Adipose tissue (tissue), 3 donors: ENCODE results near the gene IMMP2L. TPM values are rescaled to one million over a fixed set of nuclear protein-coding genes. Genes with fewer than 3 reads are reported as not detected.
"Not testable (repeated sequence)": the region's sequence is repeated elsewhere in the genome, so short reads cannot be mapped to it uniquely, and the experiment has no call there.

ENCODE experiments used
- H3K27ac ChIP-seq: one replicate; pipeline ENCODE4 v1.5.1; 2013; ENCODE audit warnings: low read depth, low read length
- WGBS, 3 donors: extraction: QIAGEN DNeasy Blood & Tissue Kit; methylation state at CpG; one replicate each; pipeline ENCODE4 v1.1.7; 2013; 5-methylcytosine and 5-hydroxymethylcytosine counted together
- polyA plus RNA-seq, 3 donors: library from polyadenylated mRNA; stranded (reverse); fragments of 200-250 nt; gene quantifications; one replicate each; pipeline ENCODE4 v1.2.3, GENCODE V29; 2013
- donor health status: healthy with polysubstance abuse.
- donor health status: Bipolar disorder and iron deficiency.
- donor health status: healthy.

Gene IMMP2L
- polyA plus RNA-seq, 3 donors = 9.6 to 18.6 (median 15.0) TPM

DNA sequence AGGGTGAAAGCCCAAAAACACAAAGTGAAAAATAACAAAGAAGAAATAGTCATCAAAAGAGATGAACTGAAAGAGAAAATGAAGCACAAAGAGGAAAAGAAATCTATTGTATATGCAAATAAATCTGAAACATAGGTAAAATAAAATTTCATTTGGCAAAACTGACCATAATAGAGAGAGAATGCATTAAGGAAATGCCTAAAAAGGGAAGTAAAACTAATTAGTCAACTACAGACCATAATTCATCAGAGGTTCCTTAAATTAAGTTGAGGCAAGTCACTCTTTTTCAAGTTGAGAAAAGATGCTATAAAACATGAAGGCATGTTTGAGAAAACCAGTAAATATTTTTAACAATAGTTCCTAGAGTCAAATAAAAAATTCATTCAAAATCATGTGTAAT, 238.1 kb downstream of the IMMP2L start:
- no peak overlapping the region for H3K27ac ChIP-seq

GRCh38 chr7:111323670-111324069, 238.6 kb downstream of the IMMP2L start:
- WGBS, 3 donors = 92 to 97% (median 95%) methylated on average over 3 of the region's 3 CpGs
- not testable (repeated sequence) for H3K27ac ChIP-seq

DNA sequence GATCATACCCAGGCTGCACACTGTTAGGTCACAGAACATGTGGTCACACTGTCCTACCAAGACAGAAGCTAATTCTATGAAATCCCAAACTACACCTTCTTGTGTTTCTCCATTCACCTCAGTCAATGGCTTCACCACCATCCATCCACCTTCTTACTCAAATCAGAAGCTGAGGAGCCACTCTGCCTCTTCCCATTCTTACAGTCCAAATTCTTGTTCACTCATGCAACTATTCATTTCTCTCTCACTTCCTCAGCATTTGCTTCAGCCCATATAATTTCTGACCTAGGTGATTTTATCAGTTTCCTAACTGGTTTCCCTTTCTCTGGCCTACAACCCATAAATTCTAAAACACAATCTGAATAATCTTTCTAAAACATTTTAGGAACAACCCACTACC, 242.2 kb downstream of the IMMP2L start:
- H3K27ac ChIP-seq = no peak overlapping the region

- no peak overlapping the region for H3K27ac ChIP-seq
Measured at GRCh38 chr7:111312966-111313365, 249.3 kb downstream of the IMMP2L start.

GRCh38 chr7:111308691-111309090, 253.6 kb downstream of the IMMP2L start:
- no peak overlapping the region for H3K27ac ChIP-seq
- 88 to 97% (median 89%) methylated on average over 1 of the region's 1 CpG for WGBS, 3 donors

DNA sequence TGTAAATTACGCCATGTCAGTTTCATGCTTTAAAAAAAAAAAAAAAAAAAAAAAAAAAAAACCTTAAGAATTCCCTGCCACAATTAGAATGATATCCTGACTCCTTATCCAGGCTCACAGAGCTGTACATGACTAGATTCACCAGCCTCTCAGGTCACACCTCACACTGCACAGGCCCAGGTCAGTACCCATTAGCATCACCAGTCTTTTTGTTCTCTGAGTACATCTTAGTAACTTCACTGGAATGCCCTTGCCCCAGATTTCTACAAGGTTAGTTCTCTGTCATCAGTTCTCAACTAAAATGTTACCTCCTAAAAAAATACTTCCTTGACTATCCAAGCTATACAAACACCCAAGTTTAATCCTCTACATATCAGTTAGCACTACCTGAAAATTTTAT, 260.4 kb downstream of the IMMP2L start:
- 95 to 100% (median 100%) methylated on average over 1 of the region's 1 CpG for WGBS, 3 donors
- H3K27ac ChIP-seq = no peak overlapping the region

GRCh38 chr7:111294494-111294893, 267.8 kb downstream of the IMMP2L start:
- 75 to 88% (median 87%) methylated on average over 4 of the region's 4 CpGs for WGBS, 3 donors

DNA sequence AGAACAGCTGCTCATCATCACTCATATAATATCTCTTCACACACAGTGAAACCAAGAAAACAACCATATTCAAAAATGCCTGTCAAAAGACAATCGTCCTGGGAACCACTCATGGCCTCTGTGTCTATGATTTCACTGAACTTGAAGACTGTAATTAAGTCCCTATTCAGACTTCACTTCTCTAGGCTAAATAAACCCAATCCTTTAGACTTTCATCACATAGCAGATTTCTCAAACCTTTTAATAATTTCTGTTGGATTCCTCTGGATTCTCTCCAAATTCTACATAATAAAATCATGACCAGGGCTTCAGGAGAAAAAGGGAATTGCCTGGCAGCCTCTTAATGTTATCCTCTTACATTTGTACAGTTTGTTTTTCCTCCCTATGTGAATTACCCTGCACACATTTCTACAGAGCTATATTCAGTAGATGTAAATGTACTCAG, 270.2 kb downstream of the IMMP2L start:
- H3K27ac ChIP-seq = no peak overlapping the region
- 47 to 67% (median 66%) methylated on average over 1 of the region's 1 CpG for WGBS, 3 donors

More at GRCh38 chr7:111294494-111294893, 267.8 kb downstream of the IMMP2L start:
- H3K27ac ChIP-seq = no peak overlapping the region

DNA sequence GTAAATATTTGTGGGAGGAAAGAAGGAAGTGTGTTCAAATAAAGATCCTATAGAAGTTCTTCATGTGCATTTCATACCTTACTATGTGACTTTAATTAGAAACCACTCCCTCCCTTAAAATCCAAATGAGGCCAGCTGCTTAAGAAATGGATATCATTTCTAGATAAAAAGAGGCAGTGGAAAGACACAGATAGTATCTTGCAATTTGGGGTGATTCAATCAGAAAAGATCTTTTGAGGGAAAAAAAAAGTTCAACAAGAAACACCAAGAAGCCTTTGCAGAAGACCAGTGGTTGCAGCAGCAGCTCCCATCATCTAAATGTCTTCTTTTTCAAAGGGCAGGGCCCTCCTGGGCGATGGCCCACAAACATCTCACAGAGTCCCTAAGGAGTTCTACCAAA, 271.3 kb downstream of the IMMP2L start:
- 65 to 86% (median 68%) methylated on average over 1 of the region's 1 CpG for WGBS, 3 donors
- no peak overlapping the region for H3K27ac ChIP-seq

DNA sequence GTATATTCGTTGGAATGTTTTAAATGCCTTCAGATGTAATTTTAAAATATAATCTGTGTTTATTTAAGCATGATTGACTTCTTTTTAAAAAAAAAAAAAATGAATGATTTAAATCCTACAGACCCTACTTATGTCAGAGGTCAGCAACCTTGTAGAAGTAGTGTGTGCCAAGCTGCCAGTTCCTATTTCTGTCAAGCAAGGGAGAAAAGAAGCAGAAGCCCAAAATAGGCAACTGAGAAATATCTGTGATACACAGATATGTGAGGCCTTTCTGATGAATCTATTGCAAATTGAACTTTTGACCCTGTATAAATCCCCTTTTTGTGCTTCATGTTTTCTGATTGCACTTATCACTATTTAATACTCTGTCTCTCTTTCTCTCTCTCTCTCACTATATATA, 271.9 kb downstream of the IMMP2L start:
- 74 to 88% (median 81%) methylated on average over 1 of the region's 1 CpG for WGBS, 3 donors

DNA sequence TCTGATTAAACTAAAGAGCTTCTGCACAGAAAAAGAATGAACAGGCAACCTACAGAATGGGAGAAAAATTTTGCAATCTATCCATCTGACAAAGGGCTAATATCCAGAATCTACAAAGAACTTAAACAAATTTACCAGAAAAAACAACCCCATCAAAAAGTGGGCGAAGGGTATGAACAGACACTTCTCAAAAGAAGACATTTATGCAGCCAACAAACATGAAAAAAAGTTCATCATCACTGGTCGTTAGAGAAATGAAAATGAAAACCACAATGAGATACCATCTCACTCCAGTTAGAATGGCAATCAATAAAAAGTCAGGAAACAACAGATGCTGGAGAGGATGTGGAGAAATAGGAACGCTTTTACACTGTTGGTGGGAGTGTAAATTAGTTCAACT, 273.9 kb downstream of the IMMP2L start:
- not testable (repeated sequence) for H3K27ac ChIP-seq
- 73 to 89% (median 76%) methylated on average over 3 of the region's 3 CpGs for WGBS, 3 donors

More for the DNA sequence above, 271.9 kb downstream of the IMMP2L start:
- H3K27ac ChIP-seq = no peak overlapping the region

DNA sequence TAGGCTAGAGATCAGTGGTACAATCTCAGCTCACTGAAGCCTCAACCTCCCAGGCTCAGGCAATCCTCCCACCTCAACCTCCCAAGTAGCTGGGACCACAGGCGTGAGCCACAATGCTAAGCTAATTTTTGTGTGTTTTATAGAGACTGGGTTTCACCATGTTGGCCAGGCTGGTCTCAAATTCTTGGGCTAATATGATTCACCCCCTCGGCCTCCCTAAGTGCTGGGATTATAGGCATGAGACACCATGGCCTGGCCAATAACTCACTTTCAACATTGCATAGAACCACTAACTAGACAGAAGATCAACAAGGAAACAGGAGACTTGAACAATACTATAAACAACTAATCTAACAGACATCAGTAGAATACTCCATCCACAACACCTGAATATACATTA, 279.7 kb downstream of the IMMP2L start:
- 96 to 98% (median 96%) methylated on average over 2 of the region's 2 CpGs for WGBS, 3 donors
- no peak overlapping the region for H3K27ac ChIP-seq

- whole genome bisulfite sequencing, 3 donors = 77 to 85% (median 78%) methylated on average over 5 of the region's 5 CpGs
- no peak overlapping the region for H3K27ac ChIP-seq
Measured at GRCh38 chr7:111274857-111275256, 287.4 kb downstream of the IMMP2L start.

- no peak overlapping the region for H3K27ac ChIP-seq
Measured at GRCh38 chr7:111272092-111272491, 290.2 kb downstream of the IMMP2L start.

- 90 to 96% (median 95%) methylated on average over 2 of the region's 2 CpGs for WGBS, 3 donors
Measured at GRCh38 chr7:111270794-111271193, 291.5 kb downstream of the IMMP2L start.

GRCh38 chr7:111268941-111269340, 293.4 kb downstream of the IMMP2L start:
- WGBS, 3 donors = 84 to 95% (median 92%) methylated on average over 1 of the region's 1 CpG
- H3K27ac ChIP-seq = no peak overlapping the region

More at GRCh38 chr7:111270794-111271193, 291.5 kb downstream of the IMMP2L start:
- not testable (repeated sequence) for H3K27ac ChIP-seq

GRCh38 chr7:111266613-111267012, 295.7 kb downstream of the IMMP2L start:
- no peak overlapping the region for H3K27ac ChIP-seq
- 57 to 79% (median 70%) methylated on average over 2 of the region's 2 CpGs for WGBS, 3 donors

GRCh38 chr7:111265394-111265793, 296.9 kb downstream of the IMMP2L start:
- H3K27ac ChIP-seq = no peak overlapping the region

- no peak overlapping the region for H3K27ac ChIP-seq
- 74 to 95% (median 84%) methylated on average over 1 of the region's 1 CpG for WGBS, 3 donors
Measured at GRCh38 chr7:111264981-111265380, 297.3 kb downstream of the IMMP2L start.

DNA sequence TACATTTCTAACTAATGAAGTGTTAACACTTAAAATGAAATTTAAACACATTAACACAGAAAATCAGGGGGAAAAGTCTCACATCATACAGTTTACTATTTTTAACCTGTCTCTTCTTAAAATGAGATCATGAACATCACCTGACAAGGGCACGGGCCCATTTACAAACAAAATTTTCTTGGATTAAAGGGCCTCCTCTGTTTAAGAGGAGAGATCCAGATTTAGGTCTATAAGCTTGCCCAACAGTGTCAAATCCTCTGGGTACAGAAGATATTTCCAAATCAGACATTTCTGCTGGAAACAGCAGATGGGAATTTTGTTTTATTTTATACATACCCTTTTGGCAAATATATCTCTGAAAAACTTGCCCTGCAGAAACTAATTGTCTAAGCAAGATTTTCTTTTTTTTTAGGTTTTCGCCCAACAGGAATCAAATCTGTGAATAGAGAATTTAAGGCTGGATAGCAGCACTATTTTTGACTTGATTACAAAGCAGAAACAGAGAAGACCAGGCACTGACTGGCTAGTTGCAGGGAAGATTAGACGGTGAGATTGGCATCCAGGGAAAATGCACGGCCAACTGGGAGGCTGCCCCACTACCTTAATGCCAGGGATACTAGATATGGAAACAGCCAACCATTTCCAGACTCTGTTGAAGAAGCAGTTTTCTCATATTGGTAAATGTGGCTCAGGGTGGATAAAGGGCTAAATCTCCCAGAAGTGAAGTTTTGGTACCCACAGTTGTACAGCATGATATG, 298.0 kb downstream of the IMMP2L start:
- WGBS, 3 donors = 80 to 91% (median 85%) methylated on average over 4 of the region's 4 CpGs
- H3K27ac ChIP-seq = no peak overlapping the region
